Endothelial cell of umbilical vein (primary cell): ENCODE measurements around the gene NCK2. TPM values are rescaled to one million over a fixed set of nuclear protein-coding genes. Genes with fewer than 3 reads are reported as not detected.

ENCODE experiments used
- BruUV-seq: library from RNA; stranded (reverse); fragments of 400-500 nt; replicated peaks from 2 replicates; lab custom pipeline; 2021; lab: Mats Ljungman, UMichigan
- CTCF ChIA-PET: fragments of 300-600, 350-600 bp; sonication (Branson Sonifier 250); formaldehyde crosslinking; loops from one replicate; lab custom pipeline; 2021; ENCODE audit warnings: antibody characterized with exemption, inconsistent platforms; lab: Charles Lee
- POLR2A ChIA-PET: fragments of 300-600, 350-600 bp; sonication (Branson Sonifier 250); formaldehyde crosslinking; loops from one replicate; lab custom pipeline; 2021; ENCODE audit warnings: antibody characterized with exemption, inconsistent platforms; lab: Charles Lee
- DNase-seq: peaks from one replicate; pipeline ENCODE4 v3.0.0-alpha.2; 2011; ENCODE audit warnings: low read depth, low spot score
- FAIRE-seq: peaks from 2 replicates; lab custom pipeline; 2011; peaks lifted over from hg19 to GRCh38; lab: Jason Lieb, UNC
- H2AFZ ChIP-seq: 2 replicates; pipeline ENCODE4 v1.6.0; 2012; ENCODE audit warnings: low read depth, low read length, control low read depth, inconsistent platforms
- H3K27ac ChIP-seq: 2 replicates; pipeline ENCODE4 v1.5.1; 2011; ENCODE audit warnings: low read depth, mild to moderate bottlenecking, control low read depth, low read length, moderate library complexity; ENCODE audit not compliant: insufficient read depth
- H3K27me3 ChIP-seq, 2 experiments: 2 replicates each; pipeline versions ENCODE4 v1.6.0 to v1.6.1; 2011; ENCODE audit warnings: low read length in 2 of 2, mixed read lengths in 1 of 2; ENCODE audit not compliant: control insufficient read depth in 2 of 2, insufficient read depth in 2 of 2
- H3K36me3 ChIP-seq, 2 experiments: 2 replicates in 1 of 2; 3 replicates in 1 of 2; pipeline ENCODE4 v1.5.1; 2011; ENCODE audit warnings: low read length in 2 of 2, mild to moderate bottlenecking in 1 of 2, moderate library complexity in 1 of 2; ENCODE audit not compliant: control insufficient read depth in 2 of 2, insufficient read depth in 2 of 2; ENCODE audit errors: extremely low read depth in 1 of 2
- H3K4me1 ChIP-seq: 3 replicates; pipeline ENCODE4 v1.5.1; 2011; ENCODE audit warnings: mild to moderate bottlenecking, low read length; ENCODE audit not compliant: control insufficient read depth, insufficient read depth; ENCODE audit errors: extremely low read depth
- H3K4me2 ChIP-seq: 2 replicates; pipeline ENCODE4 v1.6.1; 2011; ENCODE audit warnings: low read length, control low read depth, mixed read lengths; ENCODE audit not compliant: insufficient read depth
- H3K4me3 ChIP-seq, 3 experiments: fragments of 200-600 bp in 1 of 3; sonication (generic), shearing (Covaris generic) in 1 of 3; replicated peaks in 1 of 3; 2 replicates each; pipeline ENCODE4 v1.5.1; 2011 to 2016; ENCODE audit warnings: control low read depth in 3 of 3, low read length in 3 of 3, mild to moderate bottlenecking in 2 of 3, inconsistent platforms in 1 of 3, low read depth in 1 of 3, moderate library complexity in 1 of 3; ENCODE audit not compliant: insufficient read depth in 1 of 3
- H3K79me2 ChIP-seq: 2 replicates; pipeline ENCODE4 v1.6.0; 2012; ENCODE audit warnings: low read length, inconsistent platforms; ENCODE audit not compliant: control insufficient read depth, insufficient read depth
- H3K9ac ChIP-seq: replicated peaks from 2 replicates; pipeline ENCODE3; 2011; ENCODE audit warnings: low read length, control low read depth; ENCODE audit not compliant: insufficient read depth; ENCODE audit errors: extremely low read depth
- H3K9me1 ChIP-seq: replicated peaks from 3 replicates; pipeline ENCODE4 v1.6.0; 2011; ENCODE audit warnings: mild to moderate bottlenecking, low read length; ENCODE audit not compliant: control insufficient read depth, insufficient read depth; ENCODE audit errors: extremely low read depth
- H3K9me3 ChIP-seq: replicated peaks from 2 replicates; pipeline ENCODE4 v1.5.1; 2012; ENCODE audit warnings: low read length, inconsistent platforms; ENCODE audit not compliant: control insufficient read depth, insufficient read depth
- H4K20me1 ChIP-seq: replicated peaks from 2 replicates; pipeline ENCODE3; 2011; ENCODE audit warnings: mild to moderate bottlenecking, low read length; ENCODE audit not compliant: control insufficient read depth, insufficient read depth; ENCODE audit errors: extremely low read depth
- CTCF ChIP-seq, 2 donors: IDR thresholded peaks; 1 replicate in 1 of 2; 2 replicates in 1 of 2; pipeline ENCODE4 v1.5.1; 2011; ENCODE audit warnings: low read length in 2 of 2, mild to moderate bottlenecking in 2 of 2, moderate library complexity in 2 of 2, control low read depth in 1 of 2, inconsistent platforms in 1 of 2, low read depth in 1 of 2; ENCODE audit not compliant: insufficient read depth in 1 of 2; ENCODE audit errors: extremely low read depth in 1 of 2
- POLR2A ChIP-seq: IDR thresholded peaks from 2 replicates; pipeline ENCODE4 v1.6.1; 2012; ENCODE audit warnings: low read depth, mild to moderate bottlenecking, control low read depth, low read length
- dilution Hi-C: fragments of 300-500 bp; cut with MboI; formaldehyde crosslinking; loops from one replicate; pipeline ENCODE4 v1.15.0; 2019; ENCODE audit warnings: low sequenced_read_pairs; ENCODE audit not compliant: extremely low pct_ligation_motif_present
- intact Hi-C: fragments of 100-400 bp; cut with micrococcal nuclease; formaldehyde crosslinking; loops from one replicate; pipeline ENCODE4 v1.10.0; 2022
- polyA plus RNA-seq, 4 experiments: library from polyadenylated mRNA; depleted of rRNA in 3 of 4; stranded (reverse) in 3 of 4; unstranded in 1 of 4; fragments of >200 nt; gene quantifications; 2 replicates each; pipeline versions ENCODE4 v1.2.1 to v1.2.3, GENCODE V29; 2011 to 2012; ENCODE audit warnings: missing spikeins in 1 of 4
- total RNA-seq: library from RNA; stranded (reverse); gene quantifications from 2 replicates; pipeline ENCODE4 v1.2.3, GENCODE V29; 2021

Gene NCK2
- total and polyA plus RNA-seq, 2 donors (not counting 3 experiments of a cell fraction or from before 2014, with no cell fraction given) = 23.8 to 39.1 TPM

- CTCF ChIA-PET = no interaction called here
Observed at GRCh38 chr2:105806996-105807395, 62.3 kb downstream of the NCK2 start.

More at GRCh38 chr2:105806996-105807395, 62.3 kb downstream of the NCK2 start:
- Histone ChIP-seq H2AFZ (no peak overlapping the region), H3K9ac (no peak overlapping the region), H3K79me2 (peaks cover 39% of the 10 kb centered on the region), H3K4me1 (no peaks in the 10 kb centered on the region), H4K20me1 (peaks cover 12% of the 10 kb centered on the region), H3K4me2 (no peak overlapping the region), H3K9me3 (no peaks in the 10 kb centered on the region), H3K4me3 (no peak overlapping the region), H3K27me3 (no peaks in the 10 kb centered on the region), H3K36me3 (peaks cover 0 to 2% of the 10 kb centered on the region in 2 experiments), H3K9me1 (no peaks in the 10 kb centered on the region), H3K27ac (no peak overlapping the region)
- POLR2A ChIA-PET = no interaction called here
- TF ChIP-seq POLR2A (no peak), CTCF (IDR thresholded peaks at IDR 0.05; ENCODE audit: extremely low read depth in 1 of 2, insufficient read depth in 1 of 2, low read depth in 1 of 2, low read length in 2 of 2) (no peak)
- BruUV-seq = no TSS peak
- FAIRE-seq (no peak), DNase-seq (no peak)
- dilution Hi-C loops (no loop called here), intact Hi-C loops (no loop called here)
